Panc1 (cell line): Measurements from ENCODE around the gene CLDN1. TPM values are rescaled to one million over a fixed set of nuclear protein-coding genes. Genes with fewer than 3 reads are reported as not detected.

Experiments used
- ATAC-seq: fragments of 200-7000 bp; cut with Tn5 transposase; 2 replicates; pipeline ENCODE4 v1.9.1; 2020; ENCODE audit warnings: mild to moderate bottlenecking, moderate library complexity
- BruUV-seq: library from RNA; stranded (reverse); fragments of 400-500 nt; replicated peaks from 2 replicates; lab custom pipeline; 2021; lab: Mats Ljungman, UMichigan
- CTCF ChIA-PET: fragments of 300-600 bp; sonication (Branson Sonifier 250); formaldehyde crosslinking; loops from one replicate; lab custom pipeline; 2022; ENCODE audit warnings: antibody characterized with exemption; lab: Charles Lee
- POLR2A ChIA-PET: fragments of 300-600 bp; sonication (Branson Sonifier 250); formaldehyde crosslinking; loops from one replicate; lab custom pipeline; 2022; ENCODE audit warnings: antibody characterized with exemption; lab: Charles Lee
- DNase-seq: peaks from one replicate; pipeline ENCODE4 v3.0.0-alpha.2; 2010; ENCODE audit warnings: low read depth, low spot score
- H3K27ac ChIP-seq: 2 replicates; pipeline ENCODE4 v1.5.1; 2011; ENCODE audit warnings: mild to moderate bottlenecking, low read length, inconsistent platforms
- H3K27me3 ChIP-seq: fragments of 200-500 bp; sonication (Bioruptor generic); 2 replicates; pipeline ENCODE4 v1.6.0; 2014; ENCODE audit warnings: low read length, inconsistent platforms; ENCODE audit not compliant: control insufficient read depth, insufficient read depth
- H3K36me3 ChIP-seq: fragments of 200-500 bp; sonication (Bioruptor generic); 2 replicates; pipeline ENCODE4 v1.5.1; 2014; ENCODE audit warnings: inconsistent platforms, mild to moderate bottlenecking, low read length, moderate library complexity; ENCODE audit not compliant: control insufficient read depth, insufficient read depth
- H3K4me1 ChIP-seq: 2 replicates; pipeline ENCODE4 v1.5.1; 2011; ENCODE audit warnings: inconsistent platforms, mild to moderate bottlenecking, low read length, moderate library complexity; ENCODE audit not compliant: control insufficient read depth, insufficient read depth
- H3K4me3 ChIP-seq, 2 experiments: 2 replicates each; pipeline ENCODE4 v1.5.1; 2011 to 2012; ENCODE audit warnings: low read depth in 2 of 2, low read length in 2 of 2, mild to moderate bottlenecking in 2 of 2, inconsistent platforms in 1 of 2, moderate library complexity in 1 of 2
- H3K9me3 ChIP-seq: fragments of 200-500 bp; sonication (Bioruptor generic); 2 replicates; pipeline ENCODE4 v1.5.1; 2014; ENCODE audit warnings: low read depth, mild to moderate bottlenecking, inconsistent platforms, low read length, moderate library complexity; ENCODE audit not compliant: control insufficient read depth, insufficient read depth
- CTCF ChIP-seq: fragments of 450-650 bp; IDR thresholded peaks from 2 replicates; pipeline ENCODE4 v1.5.1; 2017; ENCODE audit warnings: mild to moderate bottlenecking
- POLR2AphosphoS5 ChIP-seq: IDR thresholded peaks from 2 replicates; pipeline ENCODE4 v1.6.1; 2012; ENCODE audit warnings: mild to moderate bottlenecking, low read depth, low read length, moderate library complexity
- REST ChIP-seq, 2 experiments: IDR thresholded peaks; 2 replicates each; pipeline ENCODE4 v1.6.1; 2011 to 2012; ENCODE audit warnings: low read depth in 2 of 2, control low read depth in 1 of 2, low read length in 1 of 2, mild to moderate bottlenecking in 1 of 2, moderate library complexity in 1 of 2; ENCODE audit not compliant: insufficient read depth in 1 of 2
- SIN3A ChIP-seq: IDR thresholded peaks from 2 replicates; pipeline ENCODE4 v1.6.1; 2012; ENCODE audit warnings: low read depth, mild to moderate bottlenecking, low read length, moderate library complexity, borderline replicate concordance; ENCODE audit not compliant: insufficient read depth
- TCF7L2 ChIP-seq: IDR thresholded peaks from 2 replicates; pipeline ENCODE4 v1.6.1; 2011; ENCODE audit warnings: mild to moderate bottlenecking, low read depth, low read length, inconsistent platforms
- in situ Hi-C: cut with HindIII; loops from 2 replicates; pipeline ENCODE4 v1.10.0; 2016; ENCODE audit warnings: low sequenced_read_pairs, low pct_unique_long_range_greater_than_20kb
- intact Hi-C: fragments of 100-400 bp; cut with micrococcal nuclease; formaldehyde crosslinking; loops from one replicate; pipeline ENCODE4 v1.10.0; 2022; ENCODE audit not compliant: unreplicated experiment
- total RNA-seq: library from RNA; stranded (reverse); gene quantifications from one replicate; pipeline ENCODE4 v1.2.1, GENCODE V29; 2021; ENCODE audit not compliant: unreplicated experiment

Gene CLDN1
- total RNA-seq, 1 experiment from 2014 or later: 30.9 TPM

GRCh38 chr3:190368881-190369280 lies 46.6 kb upstream of the CLDN1 start:
- BruUV-seq: no TSS peak
- intact Hi-C loops (no loop called here), in situ Hi-C loops (no loop called here)
- Histone ChIP-seq H3K4me3 (no peak overlapping the region), H3K27ac (no peak overlapping the region), H3K36me3 (no peaks in the 10 kb centered on the region), H3K27me3 (no peaks in the 10 kb centered on the region), H3K4me1 (no peaks in the 10 kb centered on the region), H3K9me3 (no peaks in the 10 kb centered on the region)
- TF ChIP-seq SIN3A (no peak), REST (IDR thresholded peaks at IDR 0.05; ENCODE audit: insufficient read depth in 1 of 2, low read depth in 2 of 2, low read length in 1 of 2) (no peak), POLR2AphosphoS5 (no peak), TCF7L2 (no peak), CTCF (no peak)
- no peak for ATAC-seq
- no peak for DNase-seq
- ChIA-PET POLR2A (no interaction called here), CTCF (no interaction called here)

GRCh38 chr3:190366133-190366532 lies 43.9 kb upstream of the CLDN1 start:
- no peaks in the 10 kb centered on the region for H3K4me1 ChIP-seq
- H3K36me3 ChIP-seq: no peaks in the 10 kb centered on the region
- intact Hi-C loops (no loop called here), in situ Hi-C loops (no loop called here)
- ChIA-PET CTCF (interaction anchor here (0.7 kb wide), 1 partner anchor 13 kb away, joined by 3 read pairs; no protein-coding TSS in a partner anchor), POLR2A (no interaction called here)
- no peak overlapping the region; the same call in 1 of the 2 replicates for H3K27ac ChIP-seq
- no peak for DNase-seq
- no peak for ATAC-seq
- TF ChIP-seq CTCF (no peak), REST (IDR thresholded peaks at IDR 0.05; ENCODE audit: insufficient read depth in 1 of 2, low read depth in 2 of 2, low read length in 1 of 2) (no peak), TCF7L2 (no peak), SIN3A (no peak), POLR2AphosphoS5 (no peak)
- no peaks in the 10 kb centered on the region for H3K27me3 ChIP-seq
- no peak overlapping the region for H3K4me3 ChIP-seq
- no TSS peak for BruUV-seq
- H3K9me3 ChIP-seq: no peaks in the 10 kb centered on the region
